Measurements from ENCODE around the gene TXNRD1. TPM values are rescaled to one million over a fixed set of nuclear protein-coding genes. Genes with fewer than 3 reads are reported as not detected.
A peak's percentile ranks its signal among the peaks of the same experiment; 100 is the strongest.

Gene TXNRD1
- total RNA-seq, 4 donors from 2014 or later, result 76.0 to 141 (median 97.8) TPM

- intact Hi-C loops (cut with DNase I; ENCODE audit: low total_unique reads), result loop anchor here (5.0 kb wide), 1 partner anchor 68 kb away; no protein-coding TSS in a partner anchor
- Histone ChIP-seq H3K27ac (peak overlapping the region; percentile 86 to 97), H3K4me3 (no peak overlapping the region), H3K36me3 (no peaks in the 10 kb centered on the region), H3K9me3 (no peaks in the 10 kb centered on the region), H3K4me1 (peaks cover 0 to 5% of the 10 kb centered on the region in 2 donors), H3K27me3 (no peaks in the 10 kb centered on the region)
- TF ChIP-seq CTCF (IDR thresholded peaks at IDR 0.05) (no peak), POLR2A (IDR thresholded peaks at IDR 0.05) (peak in 1 of 2 donors; percentile 29)
- peak in 1 of 2 donors; percentile 60 for DNase-seq
Measured at GRCh38 chr12:104219361-104219892, 3.8 kb downstream of the TXNRD1 start.

GRCh38 chr12:104219908-104220404 is 4.4 kb downstream of the TXNRD1 start:
- Histone ChIP-seq H3K27me3 (no peaks in the 10 kb centered on the region), H3K36me3 (no peaks in the 10 kb centered on the region), H3K9me3 (no peaks in the 10 kb centered on the region), H3K4me3 (no peak overlapping the region), H3K4me1 (peaks cover 0 to 5% of the 10 kb centered on the region in 2 donors), H3K27ac (peak overlapping the region; percentile 86 to 97)
- DNase-seq, result no peak
- intact Hi-C loops (cut with DNase I; ENCODE audit: low total_unique reads), result loop anchor here (5.0 kb wide), 1 partner anchor 67 kb away; no protein-coding TSS in a partner anchor
- TF ChIP-seq CTCF (IDR thresholded peaks at IDR 0.05) (no peak), POLR2A (IDR thresholded peaks at IDR 0.05) (no peak)

- H3K36me3 ChIP-seq, result no peaks in the 10 kb centered on the region
- no peak overlapping the region for H3K4me3 ChIP-seq
- no peaks in the 10 kb centered on the region for H3K9me3 ChIP-seq
- no peaks in the 10 kb centered on the region for H3K27me3 ChIP-seq
- no peak for TF ChIP-seq POLR2A (IDR thresholded peaks at IDR 0.05)
- TF ChIP-seq CTCF (IDR thresholded peaks at IDR 0.05), result no peak
- no peak for DNase-seq
- peaks cover 0 to 5% of the 10 kb centered on the region in 2 donors for H3K4me1 ChIP-seq
- H3K27ac ChIP-seq, result peak overlapping the region; percentile 86 to 97
- intact Hi-C loops (cut with DNase I; ENCODE audit: low total_unique reads), result no loop called here
Measured at GRCh38 chr12:104220931-104221330, 5.4 kb downstream of the TXNRD1 start.

- Histone ChIP-seq H3K9me3 (no peaks in the 10 kb centered on the region), H3K4me3 (no peak overlapping the region), H3K27ac (no peak overlapping the region), H3K27me3 (no peaks in the 10 kb centered on the region), H3K4me1 (peaks cover 0 to 5% of the 10 kb centered on the region in 2 donors), H3K36me3 (no peaks in the 10 kb centered on the region)
- no peak for TF ChIP-seq CTCF (IDR thresholded peaks at IDR 0.05)
- TF ChIP-seq POLR2A (IDR thresholded peaks at IDR 0.05), result no peak
- intact Hi-C loops (cut with DNase I; ENCODE audit: low total_unique reads), result no loop called here
- DNase-seq, result no peak
Measured at GRCh38 chr12:104222976-104223375, 7.4 kb downstream of the TXNRD1 start.

- no peak for DNase-seq
Measured at GRCh38 chr12:104223712-104224111, 8.1 kb downstream of the TXNRD1 start.

More at GRCh38 chr12:104223712-104224111, 8.1 kb downstream of the TXNRD1 start:
- TF ChIP-seq POLR2A (IDR thresholded peaks at IDR 0.05) (no peak), CTCF (IDR thresholded peaks at IDR 0.05) (no peak)
- H3K27me3 ChIP-seq, result no peaks in the 10 kb centered on the region
- no peak overlapping the region for H3K27ac ChIP-seq
- no peaks in the 10 kb centered on the region for H3K9me3 ChIP-seq
- intact Hi-C loops (cut with DNase I; ENCODE audit: low total_unique reads), result no loop called here
- peaks cover 0 to 5% of the 10 kb centered on the region in 2 donors for H3K4me1 ChIP-seq
- H3K36me3 ChIP-seq, result no peaks in the 10 kb centered on the region
- no peak overlapping the region for H3K4me3 ChIP-seq

Data from uterus (tissue), 4 donors.